ENCODE data around the gene PITPNM2.
A peak's percentile ranks its signal among the peaks of the same experiment; 100 is the strongest.

PITPNM2 gene

GRCh38 chr12:123131291-123131832, 19.5 kb downstream of the PITPNM2 start:
- Histone ChIP-seq H3K9me2 (ENCODE audit: low read depth, low read length) (no peaks in the 10 kb centered on the region), H4K20me1 (ENCODE audit: insufficient read depth, low read length) (no peaks in the 10 kb centered on the region), H3K4me2 (ENCODE audit: low read length) (peak overlapping the region; percentile 64), H2AFZ (ENCODE audit: low read length) (no peak overlapping the region), H3K4me3 (ENCODE audit: low read depth, low read length, poor library complexity, severe bottlenecking) (peak overlapping the region; percentile 22), H3K79me2 (ENCODE audit: insufficient read depth, low read length) (peaks cover 16% of the 10 kb centered on the region), H3F3A (ENCODE audit: insufficient read depth, low read length) (0 out of 2 replicates have a peak, but pooled peaks cover 5% of the 10 kb centered on the region), H3K27ac (ENCODE audit: low read depth, low read length, poor library complexity, severe bottlenecking) (peak overlapping the region; percentile 100), H3K4me1 (ENCODE audit: insufficient read depth, low read length, severe bottlenecking) (peaks cover 92% of the 10 kb centered on the region), H3K27me3 (ENCODE audit: insufficient read depth, low read length) (no peaks in the 10 kb centered on the region), H3K36me3 (ENCODE audit: insufficient read depth, low read length) (peaks cover 52% of the 10 kb centered on the region), H3K9me3 (ENCODE audit: low read length) (no peaks in the 10 kb centered on the region), H3K9ac (ENCODE audit: low read length) (peak overlapping the region; percentile 88)
- no peak for TF ChIP-seq EZH2 (IDR thresholded peaks at IDR 0.05; ENCODE audit: borderline replicate concordance, low read length)
- TF ChIP-seq, protein P1, sequence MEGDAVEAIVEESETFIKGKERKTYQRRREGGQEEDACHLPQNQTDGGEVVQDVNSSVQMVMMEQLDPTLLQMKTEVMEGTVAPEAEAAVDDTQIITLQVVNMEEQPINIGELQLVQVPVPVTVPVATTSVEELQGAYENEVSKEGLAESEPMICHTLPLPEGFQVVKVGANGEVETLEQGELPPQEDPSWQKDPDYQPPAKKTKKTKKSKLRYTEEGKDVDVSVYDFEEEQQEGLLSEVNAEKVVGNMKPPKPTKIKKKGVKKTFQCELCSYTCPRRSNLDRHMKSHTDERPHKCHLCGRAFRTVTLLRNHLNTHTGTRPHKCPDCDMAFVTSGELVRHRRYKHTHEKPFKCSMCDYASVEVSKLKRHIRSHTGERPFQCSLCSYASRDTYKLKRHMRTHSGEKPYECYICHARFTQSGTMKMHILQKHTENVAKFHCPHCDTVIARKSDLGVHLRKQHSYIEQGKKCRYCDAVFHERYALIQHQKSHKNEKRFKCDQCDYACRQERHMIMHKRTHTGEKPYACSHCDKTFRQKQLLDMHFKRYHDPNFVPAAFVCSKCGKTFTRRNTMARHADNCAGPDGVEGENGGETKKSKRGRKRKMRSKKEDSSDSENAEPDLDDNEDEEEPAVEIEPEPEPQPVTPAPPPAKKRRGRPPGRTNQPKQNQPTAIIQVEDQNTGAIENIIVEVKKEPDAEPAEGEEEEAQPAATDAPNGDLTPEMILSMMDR (IDR thresholded peaks at IDR 0.05; ENCODE audit: low read length): no peak

GRCh38 chr12:123129621-123130020, 21.3 kb downstream of the PITPNM2 start:
- peaks cover 96% of the 10 kb centered on the region for H3K4me1 ChIP-seq (ENCODE audit: insufficient read depth, low read length, severe bottlenecking)
- 0 out of 2 replicates have a peak, but pooled peaks cover 3% of the 10 kb centered on the region for H3F3A ChIP-seq (ENCODE audit: insufficient read depth, low read length)
- no peaks in the 10 kb centered on the region for H3K27me3 ChIP-seq (ENCODE audit: insufficient read depth, low read length)
- no peak overlapping the region for H3K4me3 ChIP-seq (ENCODE audit: low read depth, low read length, poor library complexity, severe bottlenecking)
- peaks cover 40% of the 10 kb centered on the region for H3K36me3 ChIP-seq (ENCODE audit: insufficient read depth, low read length)
- H2AFZ ChIP-seq (ENCODE audit: low read length): no peak overlapping the region
- no peak overlapping the region; the same call in 1 of the 2 replicates for H3K4me2 ChIP-seq (ENCODE audit: low read length)
- peak overlapping the region; percentile 27; the same call in 1 of the 2 replicates for H3K9ac ChIP-seq (ENCODE audit: low read length)
- H3K9me3 ChIP-seq (ENCODE audit: low read length): no peaks in the 10 kb centered on the region
- TF ChIP-seq, protein P1 (IDR thresholded peaks at IDR 0.05; ENCODE audit: low read length): no peak
- peaks cover 25% of the 10 kb centered on the region for H3K79me2 ChIP-seq (ENCODE audit: insufficient read depth, low read length)
- H3K27ac ChIP-seq (ENCODE audit: low read depth, low read length, poor library complexity, severe bottlenecking): peak overlapping the region; percentile 100
- H3K9me2 ChIP-seq (ENCODE audit: low read depth, low read length): no peaks in the 10 kb centered on the region
- H4K20me1 ChIP-seq (ENCODE audit: insufficient read depth, low read length): no peaks in the 10 kb centered on the region

DNA sequence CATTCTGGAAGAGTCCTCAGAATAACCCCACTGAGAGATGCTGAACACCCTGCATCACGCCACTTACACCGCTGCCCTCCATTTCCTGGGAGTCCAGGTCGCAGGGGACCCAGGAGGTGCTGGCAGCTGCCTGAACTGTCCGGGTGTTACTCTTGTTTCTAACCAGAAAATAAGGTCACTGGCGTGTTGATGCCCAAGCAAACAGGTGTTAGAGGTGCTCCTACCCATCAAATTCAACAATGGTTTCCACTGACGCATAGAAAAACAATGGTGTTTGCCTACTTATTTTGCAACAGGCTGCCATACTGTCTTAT, 23.8 kb downstream of the PITPNM2 start:
- 0 out of 2 replicates have a peak, but pooled peaks cover 4% of the 10 kb centered on the region for H3F3A ChIP-seq (ENCODE audit: insufficient read depth, low read length)
- peaks cover 45% of the 10 kb centered on the region for H3K79me2 ChIP-seq (ENCODE audit: insufficient read depth, low read length)
- H4K20me1 ChIP-seq (ENCODE audit: insufficient read depth, low read length): no peaks in the 10 kb centered on the region
- peak overlapping the region; percentile 59 for H3K4me2 ChIP-seq (ENCODE audit: low read length)
- no peak overlapping the region for H2AFZ ChIP-seq (ENCODE audit: low read length)
- H3K9ac ChIP-seq (ENCODE audit: low read length): peak overlapping the region; percentile 65
- no peaks in the 10 kb centered on the region for H3K9me3 ChIP-seq (ENCODE audit: low read length)
- TF ChIP-seq, protein P1 (IDR thresholded peaks at IDR 0.05; ENCODE audit: low read length): no peak
- no peak for TF ChIP-seq EZH2 (IDR thresholded peaks at IDR 0.05; ENCODE audit: borderline replicate concordance, low read length)
- H3K27me3 ChIP-seq (ENCODE audit: insufficient read depth, low read length): no peaks in the 10 kb centered on the region
- H3K4me1 ChIP-seq (ENCODE audit: insufficient read depth, low read length, severe bottlenecking): peaks cover 96% of the 10 kb centered on the region
- H3K36me3 ChIP-seq (ENCODE audit: insufficient read depth, low read length): peaks cover 23% of the 10 kb centered on the region
- H3K9me2 ChIP-seq (ENCODE audit: low read depth, low read length): no peaks in the 10 kb centered on the region
- peak overlapping the region; percentile 100 for H3K27ac ChIP-seq (ENCODE audit: low read depth, low read length, poor library complexity, severe bottlenecking)
- peak overlapping the region; percentile 28 for H3K4me3 ChIP-seq (ENCODE audit: low read depth, low read length, poor library complexity, severe bottlenecking)
